GM23248 (cell line): Measurements from ENCODE around the gene CTDNEP1. TPM values are rescaled to one million over a fixed set of nuclear protein-coding genes. Genes with fewer than 3 reads are reported as not detected.

Source experiments
- DNase-seq: peaks from one replicate; pipeline ENCODE4 v3.0.0-alpha.2; 2015
- H2AFZ ChIP-seq: fragments of 200-600 bp; sonication (generic); 2 replicates; pipeline ENCODE4 v1.6.1; 2016; ENCODE audit warnings: antibody characterized with exemption
- H3F3A ChIP-seq: fragments of 200-600 bp; sonication (generic); 2 replicates; pipeline ENCODE4 v1.6.1; 2016; ENCODE audit warnings: mild to moderate bottlenecking, antibody characterized with exemption, mixed run types; ENCODE audit not compliant: insufficient read depth
- H3K27ac ChIP-seq: fragments of 200-600 bp; sonication (generic); 2 replicates; pipeline ENCODE4 v1.5.1; 2016; ENCODE audit warnings: mild to moderate bottlenecking
- H3K27me3 ChIP-seq: fragments of 200-600 bp; sonication (generic); replicated peaks from 2 replicates; pipeline ENCODE4 v1.6.1; 2016; ENCODE audit warnings: mild to moderate bottlenecking; ENCODE audit not compliant: insufficient read depth
- H3K36me3 ChIP-seq: fragments of 200-600 bp; sonication (generic); 2 replicates; pipeline ENCODE4 v1.6.1; 2016; ENCODE audit warnings: low read depth, mild to moderate bottlenecking
- H3K4me1 ChIP-seq: fragments of 200-600 bp; sonication (generic); 2 replicates; pipeline ENCODE4 v1.6.1; 2016; ENCODE audit warnings: mild to moderate bottlenecking; ENCODE audit not compliant: insufficient read depth
- H3K4me2 ChIP-seq: fragments of 200-600 bp; sonication (generic); one replicate; pipeline ENCODE4 v1.6.1; 2016; ENCODE audit warnings: mild to moderate bottlenecking; ENCODE audit not compliant: unreplicated experiment
- H3K4me3 ChIP-seq: fragments of 200-600 bp; sonication (generic); 2 replicates; pipeline ENCODE4 v1.5.1; 2016; ENCODE audit warnings: mild to moderate bottlenecking
- H3K79me2 ChIP-seq: fragments of 200-600 bp; sonication (generic); 2 replicates; pipeline ENCODE4 v1.6.1; 2016; ENCODE audit warnings: mild to moderate bottlenecking; ENCODE audit not compliant: insufficient read depth
- H3K9ac ChIP-seq: fragments of 200-600 bp; sonication (generic); 2 replicates; pipeline ENCODE4 v1.6.1; 2016; ENCODE audit warnings: mild to moderate bottlenecking
- H3K9me2 ChIP-seq: fragments of 200-600 bp; sonication (generic); 2 replicates; pipeline ENCODE4 v1.6.1; 2016; ENCODE audit warnings: mixed run types, mild to moderate bottlenecking, moderate library complexity; ENCODE audit not compliant: insufficient read depth
- H3K9me3 ChIP-seq: fragments of 200-600 bp; sonication (generic); one replicate; pipeline ENCODE4 v1.6.1; 2017; ENCODE audit warnings: low read depth
- H4K20me1 ChIP-seq: fragments of 200-600 bp; sonication (generic); 2 replicates; pipeline ENCODE4 v1.6.0; 2016; ENCODE audit not compliant: insufficient read depth
- EZH2 ChIP-seq: fragments of 200-600 bp; sonication (generic); IDR thresholded peaks from 2 replicates; pipeline ENCODE4 v1.6.1; 2018; ENCODE audit warnings: antibody characterized with exemption, mild to moderate bottlenecking; ENCODE audit not compliant: insufficient read depth, poor library complexity, severe bottlenecking
- EZH2phosphoT487 ChIP-seq: fragments of 200-600 bp; sonication (generic); IDR thresholded peaks from 2 replicates; pipeline ENCODE4 v1.6.1; 2018; ENCODE audit warnings: antibody characterized with exemption, moderate library complexity, mild to moderate bottlenecking, low read depth; ENCODE audit not compliant: insufficient read depth
- WGBS, 2 experiments: methylation state at CpG; one replicate each; pipeline ENCODE4 v1.1.6; 2015 to 2017; ENCODE audit warnings: low lambda C conversion rate in 2 of 2, low coverage in 1 of 2; ENCODE audit errors: missing lambda C conversion rate in 2 of 2; 5-methylcytosine and 5-hydroxymethylcytosine counted together
- in situ Hi-C: fragments of 300-500 bp; cut with MboI; formaldehyde crosslinking; loops from 2 replicates; pipeline ENCODE4 v1.15.0; 2020
- polyA plus RNA-seq: library from polyadenylated mRNA; unstranded; fragments of >200 nt; fragmentation: Nextera tagmentation; extraction: Ambion mirVana; gene quantifications from 2 replicates; pipeline ENCODE4 v1.2.1, GENCODE V29; 2016
- total RNA-seq: library from RNA; depleted of rRNA; stranded (reverse); fragments of >200 nt; shearing (Covaris generic); gene quantifications from 2 replicates; pipeline ENCODE4 v1.2.3, GENCODE V29; 2014

The CTDNEP1 gene
- total and polyA plus RNA-seq, 2 experiments from 2014 or later = 30.0 to 38.9 TPM

GRCh38 chr17:7263801-7264078 lies 12.2 kb upstream of the CTDNEP1 start:
- H4K20me1 ChIP-seq = no peaks in the 10 kb centered on the region
- TF ChIP-seq EZH2phosphoT487 (no peak), EZH2 (no peak)
- no peak overlapping the region for H3K4me3 ChIP-seq
- no peaks in the 10 kb centered on the region for H3K9me2 ChIP-seq
- H3K36me3 ChIP-seq = peaks cover 3% of the 10 kb centered on the region; the same call in 1 of the 2 replicates
- no peak overlapping the region for H3K4me2 ChIP-seq
- H3K9me3 ChIP-seq = no peaks in the 10 kb centered on the region
- peaks cover 20% of the 10 kb centered on the region for H3F3A ChIP-seq
- H3K27me3 ChIP-seq = no peaks in the 10 kb centered on the region
- H2AFZ ChIP-seq = peak overlapping the region; percentile 72; the same call in 1 of the 2 replicates
- in situ Hi-C loops = no loop called here
- no peak overlapping the region for H3K27ac ChIP-seq
- DNase-seq = no peak
- WGBS, 2 experiments = 77 to 81% methylated on average over 4 of the region's 4 CpGs
- no peak overlapping the region for H3K9ac ChIP-seq
- H3K4me1 ChIP-seq = peaks cover 18% of the 10 kb centered on the region
- no peaks in the 10 kb centered on the region for H3K79me2 ChIP-seq

GRCh38 chr17:7262935-7263800 lies 11.6 kb upstream of the CTDNEP1 start:
- DNase-seq = no peak
- Histone ChIP-seq H3K4me3 (no peak overlapping the region; the same call in 1 of the 2 replicates), H3K9me2 (no peaks in the 10 kb centered on the region), H3K27me3 (no peaks in the 10 kb centered on the region), H2AFZ (peak overlapping the region; percentile 72), H3K36me3 (peaks cover 7% of the 10 kb centered on the region; the same call in 1 of the 2 replicates), H3K4me1 (peaks cover 19% of the 10 kb centered on the region), H3K27ac (no peak overlapping the region), H4K20me1 (no peaks in the 10 kb centered on the region), H3K9me3 (no peaks in the 10 kb centered on the region), H3K9ac (no peak overlapping the region), H3K79me2 (no peaks in the 10 kb centered on the region), H3K4me2 (peak overlapping the region; percentile 38), H3F3A (peaks cover 25% of the 10 kb centered on the region)
- 16 to 21% methylated on average over 24 to 26 of the region's 26 CpGs for WGBS, 2 experiments
- TF ChIP-seq EZH2phosphoT487 (no peak), EZH2 (no peak)
- in situ Hi-C loops = no loop called here

- in situ Hi-C loops = no loop called here
- Histone ChIP-seq H3F3A (peaks cover 26% of the 10 kb centered on the region), H2AFZ (peak within 1 kb of the TSS; percentile 85), H3K4me2 (peak within 1 kb of the TSS; percentile 84), H3K9me2 (no peaks in the 10 kb centered on the region), H3K4me3 (peak within 1 kb of the TSS; percentile 65), H4K20me1 (no peaks in the 10 kb centered on the region), H3K79me2 (no peaks in the 10 kb centered on the region), H3K9me3 (no peaks in the 10 kb centered on the region), H3K9ac (peak within 1 kb of the TSS; percentile 75), H3K36me3 (peaks cover 7% of the 10 kb centered on the region; the same call in 1 of the 2 replicates), H3K27ac (no peak within 1 kb of the TSS), H3K4me1 (peaks cover 19% of the 10 kb centered on the region), H3K27me3 (no peaks in the 10 kb centered on the region)
- no peak for DNase-seq
- TF ChIP-seq EZH2phosphoT487 (no peak), EZH2 (no peak)
- 13 to 14% methylated on average over 31 to 63 of the region's 64 CpGs for WGBS, 2 experiments
These were observed 10.8 kb upstream of the CTDNEP1 start, which contains the start of gene CLDN7 for GRCh38 chr17:7262192-7262934. TSS of gene CLDN7 (minus strand) at chr17:7262478. CDS start at chr17:7262043, 435 bp downstream.

- H3K9ac ChIP-seq = peak overlapping the region; percentile 75
- TF ChIP-seq EZH2phosphoT487 (no peak), EZH2 (no peak)
- in situ Hi-C loops = no loop called here
These were observed 10.1 kb upstream of the CTDNEP1 start for GRCh38 chr17:7261379-7262191.

More at GRCh38 chr17:7261379-7262191, 10.1 kb upstream of the CTDNEP1 start:
- H3K27ac ChIP-seq = no peak overlapping the region
- H3K9me3 ChIP-seq = no peaks in the 10 kb centered on the region
- DNase-seq = peak; percentile 31
- peak overlapping the region; percentile 85 for H2AFZ ChIP-seq
- peak overlapping the region; percentile 65 for H3K4me3 ChIP-seq
- no peaks in the 10 kb centered on the region for H3K9me2 ChIP-seq
- peak overlapping the region; percentile 84 for H3K4me2 ChIP-seq
- peaks cover 11% of the 10 kb centered on the region; the same call in 1 of the 2 replicates for H3K36me3 ChIP-seq
- WGBS, 2 experiments = 11 to 13% methylated on average over 45 to 47 of the region's 71 CpGs
- peaks cover 23% of the 10 kb centered on the region for H3F3A ChIP-seq
- no peaks in the 10 kb centered on the region for H4K20me1 ChIP-seq
- peaks cover 19% of the 10 kb centered on the region for H3K4me1 ChIP-seq
- H3K79me2 ChIP-seq = no peaks in the 10 kb centered on the region
- no peaks in the 10 kb centered on the region for H3K27me3 ChIP-seq
